ENCODE measurements around the gene FRK.
"Not testable (repeated sequence)": the region's sequence is repeated elsewhere in the genome, so short reads cannot be mapped to it uniquely, and the experiment has no call there.

The FRK gene

GRCh38 chr6:116046737-116047136 is 14.0 kb downstream of the FRK start:
- no peaks in the 10 kb centered on the region for H3K4me1 ChIP-seq (ENCODE audit: control insufficient read depth, insufficient read depth, low read length)

GRCh38 chr6:116046272-116046671 is 14.4 kb downstream of the FRK start:
- not testable (repeated sequence) for H3K36me3 ChIP-seq (ENCODE audit: control insufficient read depth, insufficient read depth, low read length); H3K27me3 ChIP-seq (ENCODE audit: control insufficient read depth, insufficient read depth, low read length); H3K4me3 ChIP-seq (ENCODE audit: low read length); H3K4me1 ChIP-seq (ENCODE audit: control insufficient read depth, insufficient read depth, low read length); H3K9ac ChIP-seq (ENCODE audit: low read length); H3K27ac ChIP-seq (ENCODE audit: low read depth, low read length)

More at GRCh38 chr6:116046737-116047136, 14.0 kb downstream of the FRK start:
- no peak overlapping the region for H3K9ac ChIP-seq (ENCODE audit: low read length)
- H3K27ac ChIP-seq (ENCODE audit: low read depth, low read length) = no peak overlapping the region
- H3K27me3 ChIP-seq (ENCODE audit: control insufficient read depth, insufficient read depth, low read length) = no peaks in the 10 kb centered on the region
- no peak overlapping the region for H3K4me3 ChIP-seq (ENCODE audit: low read length)
- H3K36me3 ChIP-seq (ENCODE audit: control insufficient read depth, insufficient read depth, low read length) = no peaks in the 10 kb centered on the region

- no peaks in the 10 kb centered on the region for H3K4me1 ChIP-seq (ENCODE audit: control insufficient read depth, insufficient read depth, low read length)
- H3K36me3 ChIP-seq (ENCODE audit: control insufficient read depth, insufficient read depth, low read length) = no peaks in the 10 kb centered on the region
- no peak overlapping the region for H3K4me3 ChIP-seq (ENCODE audit: low read length)
- H3K9ac ChIP-seq (ENCODE audit: low read length) = no peak overlapping the region
- no peak overlapping the region for H3K27ac ChIP-seq (ENCODE audit: low read depth, low read length)
- H3K27me3 ChIP-seq (ENCODE audit: control insufficient read depth, insufficient read depth, low read length) = no peaks in the 10 kb centered on the region
Observed at GRCh38 chr6:116041934-116042333, 18.8 kb downstream of the FRK start.

- no peaks in the 10 kb centered on the region for H3K4me1 ChIP-seq (ENCODE audit: control insufficient read depth, insufficient read depth, low read length)
- H3K9ac ChIP-seq (ENCODE audit: low read length) = no peak overlapping the region
- no peak overlapping the region for H3K4me3 ChIP-seq (ENCODE audit: low read length)
- H3K27ac ChIP-seq (ENCODE audit: low read depth, low read length) = no peak overlapping the region
- no peaks in the 10 kb centered on the region for H3K27me3 ChIP-seq (ENCODE audit: control insufficient read depth, insufficient read depth, low read length)
- no peaks in the 10 kb centered on the region for H3K36me3 ChIP-seq (ENCODE audit: control insufficient read depth, insufficient read depth, low read length)
Observed at GRCh38 chr6:116040993-116041392, 19.7 kb downstream of the FRK start.

GRCh38 chr6:116036885-116037284 is 23.8 kb downstream of the FRK start:
- Histone ChIP-seq H3K4me3 (ENCODE audit: low read length) (no peak overlapping the region), H3K27ac (ENCODE audit: low read depth, low read length) (no peak overlapping the region), H3K27me3 (ENCODE audit: control insufficient read depth, insufficient read depth, low read length) (no peaks in the 10 kb centered on the region), H3K9ac (ENCODE audit: low read length) (no peak overlapping the region), H3K4me1 (ENCODE audit: control insufficient read depth, insufficient read depth, low read length) (no peaks in the 10 kb centered on the region), H3K36me3 (ENCODE audit: control insufficient read depth, insufficient read depth, low read length) (no peaks in the 10 kb centered on the region)

- Histone ChIP-seq H3K27me3 (ENCODE audit: control insufficient read depth, insufficient read depth, low read length) (no peaks in the 10 kb centered on the region), H3K4me1 (ENCODE audit: control insufficient read depth, insufficient read depth, low read length) (no peaks in the 10 kb centered on the region), H3K27ac (ENCODE audit: low read depth, low read length) (no peak overlapping the region), H3K36me3 (ENCODE audit: control insufficient read depth, insufficient read depth, low read length) (no peaks in the 10 kb centered on the region), H3K4me3 (ENCODE audit: low read length) (no peak overlapping the region), H3K9ac (ENCODE audit: low read length) (no peak overlapping the region)
Observed at GRCh38 chr6:116036075-116036773, 24.5 kb downstream of the FRK start.

GRCh38 chr6:116035616-116036015 is 25.1 kb downstream of the FRK start:
- H3K27ac ChIP-seq (ENCODE audit: low read depth, low read length) = no peak overlapping the region
- H3K9ac ChIP-seq (ENCODE audit: low read length) = no peak overlapping the region
- H3K27me3 ChIP-seq (ENCODE audit: control insufficient read depth, insufficient read depth, low read length) = no peaks in the 10 kb centered on the region
- no peak overlapping the region for H3K4me3 ChIP-seq (ENCODE audit: low read length)
- H3K36me3 ChIP-seq (ENCODE audit: control insufficient read depth, insufficient read depth, low read length) = no peaks in the 10 kb centered on the region
- H3K4me1 ChIP-seq (ENCODE audit: control insufficient read depth, insufficient read depth, low read length) = no peaks in the 10 kb centered on the region

- Histone ChIP-seq H3K27me3 (ENCODE audit: control insufficient read depth, insufficient read depth, low read length) (no peaks in the 10 kb centered on the region), H3K27ac (ENCODE audit: low read depth, low read length) (no peak overlapping the region), H3K36me3 (ENCODE audit: control insufficient read depth, insufficient read depth, low read length) (no peaks in the 10 kb centered on the region), H3K4me1 (ENCODE audit: control insufficient read depth, insufficient read depth, low read length) (no peaks in the 10 kb centered on the region), H3K4me3 (ENCODE audit: low read length) (no peak overlapping the region), H3K9ac (ENCODE audit: low read length) (no peak overlapping the region)
Observed at GRCh38 chr6:116034327-116034726, 26.4 kb downstream of the FRK start.

- no peaks in the 10 kb centered on the region for H3K27me3 ChIP-seq (ENCODE audit: control insufficient read depth, insufficient read depth, low read length)
- H3K27ac ChIP-seq (ENCODE audit: low read depth, low read length) = no peak overlapping the region
- no peaks in the 10 kb centered on the region for H3K36me3 ChIP-seq (ENCODE audit: control insufficient read depth, insufficient read depth, low read length)
- H3K4me1 ChIP-seq (ENCODE audit: control insufficient read depth, insufficient read depth, low read length) = no peaks in the 10 kb centered on the region
- H3K9ac ChIP-seq (ENCODE audit: low read length) = no peak overlapping the region
- H3K4me3 ChIP-seq (ENCODE audit: low read length) = no peak overlapping the region
Observed at GRCh38 chr6:116033687-116034303, 26.9 kb downstream of the FRK start.

- H3K36me3 ChIP-seq (ENCODE audit: control insufficient read depth, insufficient read depth, low read length) = no peaks in the 10 kb centered on the region
- no peaks in the 10 kb centered on the region for H3K4me1 ChIP-seq (ENCODE audit: control insufficient read depth, insufficient read depth, low read length)
- no peaks in the 10 kb centered on the region for H3K27me3 ChIP-seq (ENCODE audit: control insufficient read depth, insufficient read depth, low read length)
- H3K9ac ChIP-seq (ENCODE audit: low read length) = no peak overlapping the region
- no peak overlapping the region for H3K4me3 ChIP-seq (ENCODE audit: low read length)
- no peak overlapping the region for H3K27ac ChIP-seq (ENCODE audit: low read depth, low read length)
Observed at GRCh38 chr6:116030770-116031169, 29.9 kb downstream of the FRK start.

- Histone ChIP-seq H3K9ac (ENCODE audit: low read length) (no peak overlapping the region), H3K27ac (ENCODE audit: low read depth, low read length) (no peak overlapping the region), H3K36me3 (ENCODE audit: control insufficient read depth, insufficient read depth, low read length) (no peaks in the 10 kb centered on the region), H3K4me3 (ENCODE audit: low read length) (no peak overlapping the region), H3K27me3 (ENCODE audit: control insufficient read depth, insufficient read depth, low read length) (no peaks in the 10 kb centered on the region), H3K4me1 (ENCODE audit: control insufficient read depth, insufficient read depth, low read length) (no peaks in the 10 kb centered on the region)
Observed at GRCh38 chr6:116029535-116029934, 31.2 kb downstream of the FRK start.

GRCh38 chr6:116028233-116028632 is 32.5 kb downstream of the FRK start:
- Histone ChIP-seq H3K36me3 (ENCODE audit: control insufficient read depth, insufficient read depth, low read length) (no peaks in the 10 kb centered on the region), H3K4me3 (ENCODE audit: low read length) (no peak overlapping the region), H3K4me1 (ENCODE audit: control insufficient read depth, insufficient read depth, low read length) (no peaks in the 10 kb centered on the region), H3K27ac (ENCODE audit: low read depth, low read length) (no peak overlapping the region), H3K27me3 (ENCODE audit: control insufficient read depth, insufficient read depth, low read length) (no peaks in the 10 kb centered on the region), H3K9ac (ENCODE audit: low read length) (no peak overlapping the region)

- no peak overlapping the region for H3K9ac ChIP-seq (ENCODE audit: low read length)
- no peak overlapping the region for H3K27ac ChIP-seq (ENCODE audit: low read depth, low read length)
- no peaks in the 10 kb centered on the region for H3K4me1 ChIP-seq (ENCODE audit: control insufficient read depth, insufficient read depth, low read length)
- H3K4me3 ChIP-seq (ENCODE audit: low read length) = no peak overlapping the region
- no peaks in the 10 kb centered on the region for H3K27me3 ChIP-seq (ENCODE audit: control insufficient read depth, insufficient read depth, low read length)
- no peaks in the 10 kb centered on the region for H3K36me3 ChIP-seq (ENCODE audit: control insufficient read depth, insufficient read depth, low read length)
Observed at GRCh38 chr6:116027801-116028200, 32.9 kb downstream of the FRK start.
